Measurements from ENCODE around the gene RFNG.

DNA sequence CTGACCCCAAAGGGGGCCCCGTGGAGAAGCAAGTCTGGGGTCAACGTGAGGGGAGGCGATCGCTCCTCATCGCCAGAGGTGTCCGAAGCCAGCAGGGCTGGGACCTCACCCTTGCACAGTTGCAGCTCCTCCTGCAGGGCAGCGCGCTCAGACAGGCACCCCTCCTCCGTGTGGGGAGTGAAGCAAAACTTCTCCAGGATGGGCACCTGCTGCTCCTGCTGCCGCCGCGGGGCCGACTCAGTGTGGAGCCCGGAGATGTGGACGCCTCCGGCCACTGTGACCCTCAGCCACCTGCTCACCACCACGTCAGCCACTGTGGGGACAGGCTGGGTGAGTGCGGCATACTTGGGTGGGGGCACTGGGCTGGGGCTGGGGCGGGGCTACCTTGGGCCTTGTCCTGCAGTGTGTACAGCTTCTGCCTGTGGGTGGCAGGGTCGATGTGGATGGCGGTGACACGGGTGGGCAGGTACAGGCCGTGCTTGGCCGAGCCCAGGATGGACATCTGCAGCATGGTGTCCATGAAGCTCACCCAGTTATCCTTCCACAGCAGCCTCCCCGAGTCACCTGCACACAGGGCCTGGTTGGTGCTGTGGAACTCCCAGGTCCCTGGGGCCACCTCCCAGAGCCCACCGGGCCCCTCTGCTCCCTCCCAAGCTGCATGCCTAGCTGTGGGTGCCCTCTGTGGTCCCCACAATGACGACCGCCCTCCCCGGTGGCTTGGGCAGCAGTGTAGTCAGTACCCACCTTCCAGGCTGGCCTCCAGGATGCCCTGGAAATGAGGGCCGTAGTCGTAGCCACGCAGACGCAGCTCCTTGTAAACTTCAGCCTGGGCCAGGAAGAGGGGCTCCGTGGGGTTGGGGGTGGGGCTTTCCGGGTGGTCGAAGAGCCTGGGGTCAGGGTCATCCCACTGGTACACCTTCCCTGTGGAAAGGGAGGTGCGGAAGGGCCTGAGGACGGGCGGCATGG lies 35.6 kb upstream of the RFNG start:
- TF ChIP-seq CTCF (IDR thresholded peaks at IDR 0.05; ENCODE audit: insufficient read depth, low read depth, low read length) = no peak
- TF ChIP-seq EZH2 (IDR thresholded peaks at IDR 0.05; ENCODE audit: insufficient read depth, low read length) = no peak
